ENCODE measurements around the gene LBR.

DNA sequence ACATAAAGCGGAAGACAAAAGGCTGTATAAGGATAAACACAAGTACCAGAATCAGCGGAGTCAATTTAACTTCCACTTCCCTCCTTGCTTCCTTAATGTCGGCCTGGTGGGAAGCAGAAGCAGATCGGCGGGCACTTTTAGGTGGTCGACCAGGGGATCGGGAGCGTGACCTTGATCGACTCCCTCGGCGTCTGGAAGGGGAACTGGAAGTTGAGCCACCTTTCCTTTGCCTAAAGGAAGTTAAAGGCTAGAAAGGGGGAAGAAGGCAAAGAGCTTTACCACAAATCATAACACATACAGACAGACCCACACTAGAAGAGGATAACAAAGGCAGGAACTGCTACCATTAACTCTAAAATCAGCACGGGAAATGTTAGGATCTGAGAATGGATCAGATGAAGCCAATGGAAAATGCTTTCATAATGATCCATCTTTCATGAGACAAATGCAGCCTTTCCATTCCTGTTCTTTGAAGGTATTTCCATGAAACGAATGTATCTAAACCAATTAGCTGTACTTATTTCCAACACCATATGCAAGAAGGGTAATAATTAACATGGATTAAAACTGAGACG lies 5.7 kb downstream of the LBR start:
- TF ChIP-seq, protein P1, sequence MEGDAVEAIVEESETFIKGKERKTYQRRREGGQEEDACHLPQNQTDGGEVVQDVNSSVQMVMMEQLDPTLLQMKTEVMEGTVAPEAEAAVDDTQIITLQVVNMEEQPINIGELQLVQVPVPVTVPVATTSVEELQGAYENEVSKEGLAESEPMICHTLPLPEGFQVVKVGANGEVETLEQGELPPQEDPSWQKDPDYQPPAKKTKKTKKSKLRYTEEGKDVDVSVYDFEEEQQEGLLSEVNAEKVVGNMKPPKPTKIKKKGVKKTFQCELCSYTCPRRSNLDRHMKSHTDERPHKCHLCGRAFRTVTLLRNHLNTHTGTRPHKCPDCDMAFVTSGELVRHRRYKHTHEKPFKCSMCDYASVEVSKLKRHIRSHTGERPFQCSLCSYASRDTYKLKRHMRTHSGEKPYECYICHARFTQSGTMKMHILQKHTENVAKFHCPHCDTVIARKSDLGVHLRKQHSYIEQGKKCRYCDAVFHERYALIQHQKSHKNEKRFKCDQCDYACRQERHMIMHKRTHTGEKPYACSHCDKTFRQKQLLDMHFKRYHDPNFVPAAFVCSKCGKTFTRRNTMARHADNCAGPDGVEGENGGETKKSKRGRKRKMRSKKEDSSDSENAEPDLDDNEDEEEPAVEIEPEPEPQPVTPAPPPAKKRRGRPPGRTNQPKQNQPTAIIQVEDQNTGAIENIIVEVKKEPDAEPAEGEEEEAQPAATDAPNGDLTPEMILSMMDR (IDR thresholded peaks at IDR 0.05; ENCODE audit: borderline replicate concordance, extremely low read depth, low read length, poor library complexity, severe bottlenecking): no peak
- TF ChIP-seq EZH2 (IDR thresholded peaks at IDR 0.05; ENCODE audit: borderline replicate concordance, low read depth, low read length, severe bottlenecking): no peak
